ENCODE results near the gene CHMP5. TPM values are rescaled to one million over a fixed set of nuclear protein-coding genes. Genes with fewer than 3 reads are reported as not detected.

The CHMP5 gene
- total RNA-seq, 2 experiments from 2014 or later = 17.4 to 18.6 TPM

DNA sequence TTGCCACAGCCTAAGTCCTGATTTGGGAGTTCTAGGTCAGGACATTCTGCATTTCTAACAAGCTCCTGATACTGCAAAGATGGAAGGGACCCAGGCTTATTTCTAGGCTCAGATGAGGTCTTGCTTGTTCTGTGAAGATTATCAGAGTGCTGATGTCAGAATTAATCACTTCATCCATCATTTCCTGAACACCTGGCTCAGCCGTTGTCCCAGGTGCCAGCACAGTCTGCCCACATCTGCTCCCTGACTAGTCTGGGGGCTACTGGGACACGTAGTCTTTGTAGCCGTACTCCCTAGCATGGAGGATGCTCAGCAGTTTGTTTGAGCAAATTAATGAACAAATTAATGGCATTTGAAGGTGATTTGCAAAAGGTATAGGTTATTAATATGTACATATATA lies 42.8 kb upstream of the CHMP5 start:
- H3K27ac ChIP-seq (ENCODE audit: low read depth in 1 of 2, low read length in 2 of 2) = no peak overlapping the region
- Mint-ChIP-seq H3K9me3 (no peaks in the 10 kb centered on the region), H3K27me3 (no peaks in the 10 kb centered on the region), H3K4me3 (no peak overlapping the region), H3K36me3 (ENCODE audit: low read depth) (no peaks in the 10 kb centered on the region), H3K27ac (no peak overlapping the region), H3K4me1 (ENCODE audit: low read depth) (peaks cover 9% of the 10 kb centered on the region)
- H3K4me1 ChIP-seq (ENCODE audit: insufficient read depth, low read length) = peaks cover 10% of the 10 kb centered on the region
- H3K36me3 ChIP-seq (ENCODE audit: insufficient read depth, low read length) = no peaks in the 10 kb centered on the region
- no peak overlapping the region for H3K4me3 ChIP-seq (ENCODE audit: low read length)
- ATAC-seq (ENCODE audit: poor library complexity) (no peak), DNase-seq (no peak)
- no peak for TF ChIP-seq CTCF (IDR thresholded peaks at IDR 0.05)
- H3K9me3 ChIP-seq (ENCODE audit: control insufficient read depth in 1 of 2, insufficient read depth in 1 of 2, low read length in 2 of 2) = no peaks in the 10 kb centered on the region
- CTCF ChIA-PET = no interaction called here
- POLR2A ChIA-PET = no interaction called here
- intact Hi-C loops (cut with DNase I, micrococcal nuclease) = loop anchor here in 1 of 2 experiments (10.0 kb wide), 1 partner anchor 637 kb away; no protein-coding TSS in a partner anchor
- no peaks in the 10 kb centered on the region for H3K27me3 ChIP-seq (ENCODE audit: control insufficient read depth in 1 of 2, insufficient read depth in 2 of 2, low read length in 2 of 2)

DNA sequence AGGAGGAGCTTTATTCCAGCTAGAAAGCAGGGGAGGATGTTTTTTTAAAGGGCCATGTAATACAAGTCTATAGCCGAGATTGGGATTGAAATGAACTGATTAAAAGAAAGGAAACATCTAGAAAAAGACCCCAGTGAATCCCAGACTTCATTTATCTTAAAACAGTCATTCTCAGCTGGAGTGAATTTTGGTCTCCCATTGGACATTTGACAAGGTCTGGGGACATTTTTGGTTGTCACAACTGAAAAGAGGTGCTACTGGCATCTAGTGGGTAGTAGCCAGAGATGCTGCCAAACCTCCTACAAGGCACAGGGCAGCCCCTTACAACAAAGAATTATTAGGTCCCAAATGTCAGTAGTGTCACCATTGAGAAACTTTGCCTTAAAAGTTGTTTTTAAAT lies 41.2 kb upstream of the CHMP5 start:
- Mint-ChIP-seq H3K27ac (no peak overlapping the region), H3K4me1 (ENCODE audit: low read depth) (peaks cover 9% of the 10 kb centered on the region), H3K4me3 (no peak overlapping the region), H3K9me3 (no peaks in the 10 kb centered on the region), H3K27me3 (no peaks in the 10 kb centered on the region), H3K36me3 (ENCODE audit: low read depth) (no peaks in the 10 kb centered on the region)
- Histone ChIP-seq H3K27me3 (ENCODE audit: control insufficient read depth in 1 of 2, insufficient read depth in 2 of 2, low read length in 2 of 2) (no peaks in the 10 kb centered on the region), H3K36me3 (ENCODE audit: insufficient read depth, low read length) (no peaks in the 10 kb centered on the region), H3K27ac (ENCODE audit: low read depth in 1 of 2, low read length in 2 of 2) (no peak overlapping the region), H3K4me3 (ENCODE audit: low read length) (no peak overlapping the region), H3K9me3 (ENCODE audit: control insufficient read depth in 1 of 2, insufficient read depth in 1 of 2, low read length in 2 of 2) (no peaks in the 10 kb centered on the region), H3K4me1 (ENCODE audit: insufficient read depth, low read length) (peaks cover 10% of the 10 kb centered on the region)
- no peak for DNase-seq
- no peak for ATAC-seq (ENCODE audit: poor library complexity)
- intact Hi-C loops (cut with DNase I, micrococcal nuclease) = loop anchor here in 1 of 2 experiments (2.0 to 10.0 kb wide), 2 partner anchors 55 to 639 kb away; no protein-coding TSS in a partner anchor
- no peak for TF ChIP-seq CTCF (IDR thresholded peaks at IDR 0.05)
- POLR2A ChIA-PET = interaction anchor here (1.3 kb wide), 1 partner anchor 147 kb away, joined by 4 read pairs; the partner anchor contains the start of gene SMU1
- CTCF ChIA-PET = no interaction called here

GRCh38 chr9:33225319-33226147 lies 39.3 kb upstream of the CHMP5 start:
- intact Hi-C loops (cut with DNase I, micrococcal nuclease) = loop anchor here (1.0 to 10.0 kb wide), 5 partner anchors 57 to 643 kb away; partner anchors contain the start of gene B4GALT1 (in 1 of the 2)
- H3K27ac ChIP-seq (ENCODE audit: low read depth in 1 of 2, low read length in 2 of 2) = no peak overlapping the region
- no peaks in the 10 kb centered on the region for H3K27me3 Mint-ChIP-seq
- peaks cover 9% of the 10 kb centered on the region for H3K4me1 Mint-ChIP-seq (ENCODE audit: low read depth)
- peak overlapping the region; percentile 2 for H3K27ac Mint-ChIP-seq
- ATAC-seq (ENCODE audit: poor library complexity) = peak; percentile 86
- no peak overlapping the region for H3K4me3 ChIP-seq (ENCODE audit: low read length)
- peak; percentile 42 to 85 (median 64) for DNase-seq
- no peak overlapping the region for H3K4me3 Mint-ChIP-seq
- no peaks in the 10 kb centered on the region for H3K9me3 Mint-ChIP-seq
- H3K36me3 ChIP-seq (ENCODE audit: insufficient read depth, low read length) = no peaks in the 10 kb centered on the region
- ChIA-PET CTCF (interaction anchor here (0.6 to 1.6 kb wide), 4 partner anchors 55 to 149 kb away, joined by 3 to 6 read pairs (median 5); partner anchors contain the start of genes NFX1 and SMU1), POLR2A (interaction anchor here (0.8 to 1.9 kb wide), 4 partner anchors 65 to 200 kb away, joined by 3 to 8 read pairs (median 4); partner anchors contain the start of genes DNAJA1, NFX1 and SMU1)
- H3K36me3 Mint-ChIP-seq (ENCODE audit: low read depth) = no peaks in the 10 kb centered on the region
- H3K27me3 ChIP-seq (ENCODE audit: control insufficient read depth in 1 of 2, insufficient read depth in 2 of 2, low read length in 2 of 2) = no peaks in the 10 kb centered on the region
- H3K4me1 ChIP-seq (ENCODE audit: insufficient read depth, low read length) = peaks cover 10% of the 10 kb centered on the region
- peak; percentile 90 for TF ChIP-seq CTCF (IDR thresholded peaks at IDR 0.05)
- H3K9me3 ChIP-seq (ENCODE audit: control insufficient read depth in 1 of 2, insufficient read depth in 1 of 2, low read length in 2 of 2) = no peaks in the 10 kb centered on the region

All from CD4-positive, alpha-beta T cell (primary cell).